GM12878 (cell line): ENCODE data around the gene PTPRD. TPM values are rescaled to one million over a fixed set of nuclear protein-coding genes. Genes with fewer than 3 reads are reported as not detected.

Source experiments
- ATAC-seq: fragments of 200-7000 bp; cut with Tn5 transposase; 3 replicates; pipeline ENCODE4 v1.9.1; 2020; ENCODE audit warnings: mild to moderate bottlenecking, moderate library complexity
- BruUV-seq: library from RNA; stranded (reverse); fragments of 400-500 nt; replicated peaks from 2 replicates; lab custom pipeline; 2021; lab: Mats Ljungman, UMichigan
- CTCF ChIA-PET: fragments of 300-600 bp; sonication (Branson Sonifier 250); formaldehyde crosslinking; extraction: SDS; loops from one replicate; lab custom pipeline; 2021; ENCODE audit warnings: inconsistent platforms; lab: Yijun Ruan, JAX
- POLR2A ChIA-PET: fragments of 350-600 bp; formaldehyde crosslinking; extraction: SDS; loops from one replicate; lab custom pipeline; 2021; ENCODE audit warnings: inconsistent platforms; lab: Charles Lee
- RAD21 ChIA-PET: fragments of 300-600 bp; sonication (Branson Sonifier 250); formaldehyde crosslinking; loops from one replicate; lab custom pipeline; 2023; ENCODE audit warnings: antibody characterized with exemption; ENCODE audit not compliant: unreplicated experiment; lab: Charles Lee
- SMC1A ChIA-PET: fragments of 300-600 bp; sonication (Branson Sonifier 250); formaldehyde crosslinking; loops from one replicate; lab custom pipeline; 2023; ENCODE audit not compliant: unreplicated experiment, uncharacterized antibody; lab: Charles Lee
- DNase-seq: peaks from one replicate; pipeline ENCODE4 v3.0.0-alpha.2; 2011; ENCODE audit warnings: low read depth, low spot score
- FAIRE-seq: peaks from 3 replicates; lab custom pipeline; 2011; peaks lifted over from hg19 to GRCh38; lab: Jason Lieb, UNC
- H2AFZ ChIP-seq: 2 replicates; pipeline ENCODE4 v1.6.0; 2011; ENCODE audit warnings: low read depth, low read length, control low read depth; ENCODE audit not compliant: control insufficient read depth
- H3K27ac ChIP-seq: 2 replicates; pipeline ENCODE4 v1.5.1; 2011; ENCODE audit warnings: control low read depth; ENCODE audit not compliant: control insufficient read depth, insufficient read depth
- H3K27me3 ChIP-seq, 2 experiments: replicated peaks in 1 of 2; 2 replicates each; pipeline versions ENCODE4 v1.6.0 to v1.6.1; 2011; ENCODE audit warnings: low read length in 1 of 2; ENCODE audit not compliant: control insufficient read depth in 2 of 2, insufficient read depth in 2 of 2
- H3K36me3 ChIP-seq, 2 experiments: 2 replicates each; pipeline ENCODE4 v1.5.1; 2011; ENCODE audit warnings: low read length in 1 of 2; ENCODE audit not compliant: control insufficient read depth in 2 of 2, insufficient read depth in 2 of 2
- H3K4me1 ChIP-seq: 2 replicates; pipeline ENCODE4 v1.6.1; 2011; ENCODE audit warnings: mild to moderate bottlenecking, low read length, moderate library complexity, mixed read lengths; ENCODE audit not compliant: control insufficient read depth, insufficient read depth
- H3K4me2 ChIP-seq: 2 replicates; pipeline ENCODE4 v1.6.0; 2011; ENCODE audit warnings: control low read depth; ENCODE audit not compliant: control insufficient read depth, insufficient read depth
- H3K4me3 ChIP-seq: fragments of 200-600 bp; sonication (generic); 2 replicates; pipeline ENCODE4 v1.5.1; 2016
- H3K79me2 ChIP-seq: 2 replicates; pipeline ENCODE4 v1.6.0; 2011; ENCODE audit warnings: low read length; ENCODE audit not compliant: control insufficient read depth, insufficient read depth
- H3K9ac ChIP-seq: 2 replicates; pipeline ENCODE4 v1.8.0; 2011; ENCODE audit warnings: low read length, control low read depth, mixed read lengths; ENCODE audit not compliant: control insufficient read depth, insufficient read depth
- H3K9me3 ChIP-seq: replicated peaks from 3 replicates; pipeline ENCODE4 v1.5.1; 2011; ENCODE audit warnings: mild to moderate bottlenecking, low read length; ENCODE audit not compliant: control insufficient read depth, insufficient read depth
- H4K20me1 ChIP-seq: 2 replicates; pipeline ENCODE4 v1.6.0; 2011; ENCODE audit not compliant: control insufficient read depth, insufficient read depth
- GATAD2B ChIP-seq: fragments of 450-650 bp; conservative IDR thresholded peaks from 2 replicates; pipeline ENCODE4 v1.6.1; 2017; ENCODE audit warnings: low read depth, mild to moderate bottlenecking, moderate library complexity
- NRF1 ChIP-seq: conservative IDR thresholded peaks from 2 replicates; pipeline ENCODE4 v1.6.1; 2011; ENCODE audit warnings: mild to moderate bottlenecking, low read depth, low read length, improper control_type of control experiment
- SMAD1 ChIP-seq: fragments of 450-650 bp; IDR thresholded peaks from 2 replicates; pipeline ENCODE4 v1.6.1; 2018; ENCODE audit warnings: mild to moderate bottlenecking, low read depth; ENCODE audit not compliant: partially characterized antibody
- SREBF2 ChIP-seq: IDR thresholded peaks from 2 replicates; pipeline ENCODE4 v1.6.1; 2012; ENCODE audit warnings: mild to moderate bottlenecking, low read length
- YY1 ChIP-seq: IDR thresholded peaks from 2 replicates; pipeline ENCODE4 v1.6.1; 2011; ENCODE audit warnings: low read depth, mild to moderate bottlenecking, low read length
- ZBTB4 ChIP-seq: fragments of 450-650 bp; formaldehyde crosslinking; IDR thresholded peaks from 2 replicates; pipeline ENCODE4 v1.4.0; 2022; ENCODE audit warnings: mild to moderate bottlenecking, moderate library complexity
- WGBS: methylation state at CpG from one replicate; pipeline ENCODE4 v1.1.6; 2016; ENCODE audit warnings: low lambda C conversion rate; ENCODE audit not compliant: insufficient replicate concordance, insufficient coverage; ENCODE audit errors: missing lambda C conversion rate; 5-methylcytosine and 5-hydroxymethylcytosine counted together
- in situ Hi-C: fragments of 300-500 bp; cut with MboI; formaldehyde crosslinking; loops from 9 replicates; pipeline ENCODE4 v1.14.3; 2018; ENCODE audit warnings: mixed read lengths
- intact Hi-C: fragments of 100-400 bp; cut with micrococcal nuclease; formaldehyde crosslinking; loops from one replicate; pipeline ENCODE4 v1.14.2; 2022; ENCODE audit not compliant: unreplicated experiment
- polyA plus RNA-seq, 11 experiments: library from polyadenylated mRNA; depleted of rRNA in 4 of 11; unstranded in 6 of 11; stranded (reverse) in 5 of 11; fragments of >200 nt; fragmentation: Nextera tagmentation in 4 of 11; fragmentation: Illumina TruSeq in 1 of 11; extraction: Ambion mirVana in 4 of 11; extraction: Trizol in 1 of 11; gene quantifications; 1 replicate in 1 of 11; 2 replicates in 10 of 11; pipeline versions ENCODE4 v1.2.1 to v1.2.3, GENCODE V29; 2011 to 2016; ENCODE audit warnings: inconsistent platforms in 2 of 11, missing spikeins in 2 of 11, low read depth in 1 of 11
- total RNA-seq, 4 experiments: library from RNA; depleted of rRNA in 3 of 4; stranded (reverse); fragments of >200 nt in 3 of 4; fragmentation: Illumina TruSeq in 1 of 4; extraction: Trizol in 1 of 4; gene quantifications; 2 replicates each; pipeline versions ENCODE4 v1.2.1 to v1.2.3, GENCODE V29; 2013 to 2021

Gene PTPRD
- total and polyA plus RNA-seq, 10 of the 15 experiments (the other 5 are each of a cell fraction or from before 2014, with no cell fraction given): under 0.01 to 0.05 (median 0.01) TPM; not detected in 7

- Histone ChIP-seq H3K4me3 (no peak overlapping the region), H3K27ac (no peak overlapping the region), H3K4me2 (no peak overlapping the region), H3K9ac (no peak overlapping the region), H3K79me2 (no peaks in the 10 kb centered on the region), H2AFZ (no peak overlapping the region), H3K4me1 (no peaks in the 10 kb centered on the region), H3K9me3 (no peaks in the 10 kb centered on the region), H3K27me3 (no peaks in the 10 kb centered on the region), H4K20me1 (no peaks in the 10 kb centered on the region), H3K36me3 (no peaks in the 10 kb centered on the region)
- intact Hi-C loops (no loop called here), in situ Hi-C loops (no loop called here)
- ATAC-seq (no peak), DNase-seq (no peak), FAIRE-seq (no peak)
- SMC1A ChIA-PET: no interaction called here
- no peak for TF ChIP-seq ZBTB4
- no peak for TF ChIP-seq YY1
- no peak for TF ChIP-seq GATAD2B
- TF ChIP-seq SMAD1: no peak
- TF ChIP-seq NRF1: no peak
- no peak for TF ChIP-seq SREBF2
- CTCF ChIA-PET: no interaction called here
- POLR2A ChIA-PET: no interaction called here
- RAD21 ChIA-PET: no interaction called here
- no TSS peak for BruUV-seq
- WGBS: 0% methylated on average over 1 of the region's 1 CpG
These were observed 1107.9 kb downstream of the PTPRD start for GRCh38 chr9:9504869-9505268.
